ENCODE measurements around the gene DYNC2LI1. TPM values are rescaled to one million over a fixed set of nuclear protein-coding genes. Genes with fewer than 3 reads are reported as not detected.

The DYNC2LI1 gene
- polyA plus RNA-seq, 1 experiment = 23.3 TPM

DNA sequence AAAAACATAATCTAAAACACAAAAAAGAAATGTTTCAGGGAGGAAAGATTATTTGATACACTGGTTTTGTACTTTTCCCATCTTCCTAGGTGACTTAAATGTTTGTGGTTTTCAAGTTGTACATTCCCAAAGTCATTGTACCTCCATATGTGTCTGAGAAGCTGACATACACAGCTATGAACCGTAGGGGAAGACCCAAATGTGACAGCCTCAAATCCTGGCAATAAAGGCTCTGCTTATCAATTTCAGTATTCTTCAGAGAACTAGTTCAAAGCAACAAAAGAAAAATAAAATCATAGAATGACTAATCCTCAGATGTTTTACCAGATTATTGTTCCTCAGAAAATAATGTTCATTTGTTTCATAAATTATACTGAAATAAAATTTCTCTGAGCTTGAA, 2.5 kb downstream of the DYNC2LI1 start:
- Histone ChIP-seq H3K9me3 (ENCODE audit: control insufficient read depth, insufficient read depth, low read length) (no peaks in the 10 kb centered on the region), H3K27ac (ENCODE audit: low read depth, low read length) (no peak overlapping the region), H3K27me3 (ENCODE audit: control insufficient read depth, insufficient read depth, low read length) (no peaks in the 10 kb centered on the region), H3K4me3 (ENCODE audit: low read depth, low read length) (no peak overlapping the region)
- no peak for TF ChIP-seq CTCF (IDR thresholded peaks at IDR 0.05; ENCODE audit: low read depth, low read length)
- no peak for DNase-seq (ENCODE audit: low read depth, low spot score)
- ChIA-PET POLR2A (no interaction called here), CTCF (no interaction called here)

DNA sequence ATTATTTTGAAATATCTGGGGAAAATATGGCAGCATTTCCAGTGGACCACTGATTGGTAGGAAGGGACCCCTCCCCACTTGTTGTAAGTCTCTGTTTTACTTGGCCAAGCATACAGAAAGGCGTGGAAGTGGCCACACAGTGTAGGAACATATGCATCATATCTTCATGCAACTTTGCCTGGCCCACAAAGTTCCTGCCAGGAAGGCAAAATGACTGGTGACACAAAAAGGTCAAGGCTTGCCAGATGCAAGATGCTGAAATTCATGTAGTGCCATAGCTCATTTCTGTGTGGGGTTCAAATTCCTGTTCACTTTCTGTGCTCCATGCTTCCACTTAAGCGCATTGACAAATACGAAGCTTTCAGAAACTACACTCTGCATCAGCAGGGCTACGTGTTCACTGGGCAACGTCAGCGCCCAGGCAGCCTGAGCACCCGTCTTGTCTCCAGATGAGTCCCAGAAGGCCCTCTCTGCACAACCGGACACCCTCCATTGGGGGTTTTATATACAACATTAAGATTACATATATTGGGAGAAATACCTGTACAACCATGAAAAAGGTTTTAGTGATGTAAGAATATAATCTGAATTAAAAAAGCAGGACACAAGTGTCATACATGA, 3.6 kb downstream of the DYNC2LI1 start:
- Histone ChIP-seq H3K9me3 (ENCODE audit: control insufficient read depth, insufficient read depth, low read length) (no peaks in the 10 kb centered on the region), H3K4me3 (ENCODE audit: low read depth, low read length) (no peak overlapping the region), H3K27ac (ENCODE audit: low read depth, low read length) (no peak overlapping the region), H3K27me3 (ENCODE audit: control insufficient read depth, insufficient read depth, low read length) (no peaks in the 10 kb centered on the region)
- ChIA-PET CTCF (no interaction called here), POLR2A (no interaction called here)
- TF ChIP-seq CTCF (IDR thresholded peaks at IDR 0.05; ENCODE audit: low read depth, low read length) = no peak
- DNase-seq (ENCODE audit: low read depth, low spot score) = no peak

GRCh38 chr2:43778233-43778632, 4.4 kb downstream of the DYNC2LI1 start:
- TF ChIP-seq CTCF (IDR thresholded peaks at IDR 0.05; ENCODE audit: low read depth, low read length) = no peak
- no peak overlapping the region for H3K4me3 ChIP-seq (ENCODE audit: low read depth, low read length)
- H3K9me3 ChIP-seq (ENCODE audit: control insufficient read depth, insufficient read depth, low read length) = no peaks in the 10 kb centered on the region
- no peaks in the 10 kb centered on the region for H3K27me3 ChIP-seq (ENCODE audit: control insufficient read depth, insufficient read depth, low read length)
- POLR2A ChIA-PET = no interaction called here
- no peak overlapping the region for H3K27ac ChIP-seq (ENCODE audit: low read depth, low read length)
- no peak for DNase-seq (ENCODE audit: low read depth, low spot score)
- CTCF ChIA-PET = no interaction called here

DNA sequence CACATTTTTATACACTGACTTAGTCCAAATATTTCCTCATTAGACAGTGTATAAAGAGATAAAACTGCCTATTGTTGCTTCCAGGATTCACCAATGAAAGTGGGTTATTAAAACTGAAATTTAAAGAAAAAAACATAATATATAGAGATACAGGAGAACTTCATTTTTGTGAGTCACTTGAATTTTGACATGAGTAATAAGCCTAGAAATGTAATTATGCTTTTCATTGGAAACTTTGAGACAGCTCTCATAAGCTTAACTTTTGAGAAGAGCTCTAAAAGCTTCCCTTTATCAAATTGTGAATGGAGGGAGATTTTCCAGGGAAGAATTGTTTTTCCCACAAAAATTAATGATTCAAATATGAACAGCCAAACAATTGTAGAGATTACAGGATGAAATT, 14.1 kb downstream of the DYNC2LI1 start:
- no peak for TF ChIP-seq CTCF (IDR thresholded peaks at IDR 0.05; ENCODE audit: low read depth, low read length)
- Histone ChIP-seq H3K27me3 (ENCODE audit: control insufficient read depth, insufficient read depth, low read length) (no peaks in the 10 kb centered on the region), H3K4me3 (ENCODE audit: low read depth, low read length) (no peak overlapping the region), H3K9me3 (ENCODE audit: control insufficient read depth, insufficient read depth, low read length) (no peaks in the 10 kb centered on the region), H3K27ac (ENCODE audit: low read depth, low read length) (no peak overlapping the region)
- no peak for DNase-seq (ENCODE audit: low read depth, low spot score)
- POLR2A ChIA-PET = no interaction called here
- CTCF ChIA-PET = no interaction called here

DNA sequence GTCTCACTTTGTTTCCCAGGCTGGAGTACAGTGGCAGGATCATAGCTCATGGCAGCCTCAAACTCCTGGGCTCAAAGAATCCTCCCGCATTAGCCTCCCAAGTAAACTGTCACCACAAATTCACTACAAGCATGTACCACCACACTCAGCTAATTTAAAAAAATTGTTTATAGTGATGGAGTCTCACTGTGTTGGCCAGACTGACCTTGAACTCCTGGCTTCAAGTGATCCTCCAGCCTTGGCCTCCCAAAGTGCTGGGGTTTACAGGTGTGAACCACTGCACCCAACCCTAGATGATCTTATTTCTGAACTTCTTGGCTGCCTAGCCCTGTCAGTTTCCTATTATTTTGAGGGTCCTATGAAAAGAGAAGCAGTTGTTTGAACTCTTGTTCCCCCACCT, 14.8 kb downstream of the DYNC2LI1 start:
- ChIA-PET POLR2A (no interaction called here), CTCF (no interaction called here)
- no peak for TF ChIP-seq CTCF (IDR thresholded peaks at IDR 0.05; ENCODE audit: low read depth, low read length)
- H3K9me3 ChIP-seq (ENCODE audit: control insufficient read depth, insufficient read depth, low read length) = no peaks in the 10 kb centered on the region
- H3K27me3 ChIP-seq (ENCODE audit: control insufficient read depth, insufficient read depth, low read length) = no peaks in the 10 kb centered on the region
- no peak for DNase-seq (ENCODE audit: low read depth, low spot score)
- H3K4me3 ChIP-seq (ENCODE audit: low read depth, low read length) = no peak overlapping the region
- no peak overlapping the region for H3K27ac ChIP-seq (ENCODE audit: low read depth, low read length)

All from AG04450 (cell line).